Tibial artery (tissue), 4 donors: ENCODE data around the gene PFDN5.

Experiments
- DNase-seq, 2 donors: peaks; one replicate each; pipeline ENCODE4 v3.0.0-alpha.2; 2019
- H3K27ac ChIP-seq, 2 donors: fragments of 200-600 bp; sonication (generic) in 1 of 2; 1 replicate in 1 of 2; 2 replicates in 1 of 2; pipeline ENCODE4 v1.5.1; 2018 to 2019; ENCODE audit warnings: mild to moderate bottlenecking in 1 of 2
- H3K27me3 ChIP-seq, 2 donors: fragments of 200-600 bp; sonication (generic) in 1 of 2; one replicate each; pipeline versions ENCODE4 v1.5.1 to v1.6.0; 2016 to 2019
- H3K36me3 ChIP-seq, 3 donors: fragments of 200-600 bp; sonication (generic) in 2 of 3; one replicate each; pipeline ENCODE4 v1.5.1; 2016 to 2019; ENCODE audit warnings: mild to moderate bottlenecking in 2 of 3
- H3K4me1 ChIP-seq, 4 donors: fragments of 200-600 bp; sonication (generic) in 2 of 4; 1 replicate in 3 of 4; 2 replicates in 1 of 4; pipeline ENCODE4 v1.5.1; 2016 to 2019
- H3K4me3 ChIP-seq, 2 donors: fragments of 200-600 bp; sonication (generic) in 1 of 2; 1 replicate in 1 of 2; 2 replicates in 1 of 2; pipeline ENCODE4 v1.5.1; 2018 to 2019; ENCODE audit warnings: mild to moderate bottlenecking in 2 of 2
- H3K9me3 ChIP-seq, 3 donors: fragments of 200-600 bp; sonication (generic) in 1 of 3; one replicate each; pipeline ENCODE4 v1.5.1; 2016 to 2019
- intact Hi-C: fragments of 100-400 bp; cut with DNase I; formaldehyde crosslinking; loops from one replicate; pipeline ENCODE4 v1.15.0; 2023; ENCODE audit warnings: low total_unique reads
- TF ChIP-seq, protein P1 (sequence below), 2 experiments: fragments of 200-600 bp in 1 of 2; fragments of 450-650 bp in 1 of 2; IDR thresholded peaks; one replicate each; pipeline ENCODE4 v1.5.1; 2017 to 2019; ENCODE audit warnings: antibody characterized with exemption in 2 of 2, mild to moderate bottlenecking in 1 of 2, moderate library complexity in 1 of 2

Gene PFDN5

DNA sequence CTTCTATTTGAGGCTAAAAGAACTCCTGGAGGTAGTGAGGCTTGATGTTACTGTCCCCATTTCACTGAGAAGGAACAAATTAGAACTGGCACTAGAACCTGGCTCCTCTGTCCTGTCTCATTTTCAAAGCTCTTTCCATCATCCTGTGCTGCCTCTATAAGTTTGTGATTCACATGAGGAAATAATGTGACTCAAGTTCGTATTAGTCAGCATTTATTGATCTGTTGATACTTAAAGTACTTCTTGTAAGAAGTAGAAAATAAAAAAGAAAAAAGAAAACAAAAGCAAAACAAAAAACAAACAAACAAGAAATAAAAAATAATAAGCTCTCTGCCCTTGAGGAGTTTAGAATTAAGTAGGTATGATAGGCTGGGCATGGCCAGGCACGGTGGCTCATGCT lies 29.6 kb upstream of the PFDN5 start:
- no peak overlapping the region for H3K27ac ChIP-seq
- peaks cover 0 to 9% (median 4%) of the 10 kb centered on the region in 4 donors for H3K4me1 ChIP-seq
- H3K4me3 ChIP-seq, result no peak overlapping the region
- no peak for DNase-seq
- TF ChIP-seq, protein P1, sequence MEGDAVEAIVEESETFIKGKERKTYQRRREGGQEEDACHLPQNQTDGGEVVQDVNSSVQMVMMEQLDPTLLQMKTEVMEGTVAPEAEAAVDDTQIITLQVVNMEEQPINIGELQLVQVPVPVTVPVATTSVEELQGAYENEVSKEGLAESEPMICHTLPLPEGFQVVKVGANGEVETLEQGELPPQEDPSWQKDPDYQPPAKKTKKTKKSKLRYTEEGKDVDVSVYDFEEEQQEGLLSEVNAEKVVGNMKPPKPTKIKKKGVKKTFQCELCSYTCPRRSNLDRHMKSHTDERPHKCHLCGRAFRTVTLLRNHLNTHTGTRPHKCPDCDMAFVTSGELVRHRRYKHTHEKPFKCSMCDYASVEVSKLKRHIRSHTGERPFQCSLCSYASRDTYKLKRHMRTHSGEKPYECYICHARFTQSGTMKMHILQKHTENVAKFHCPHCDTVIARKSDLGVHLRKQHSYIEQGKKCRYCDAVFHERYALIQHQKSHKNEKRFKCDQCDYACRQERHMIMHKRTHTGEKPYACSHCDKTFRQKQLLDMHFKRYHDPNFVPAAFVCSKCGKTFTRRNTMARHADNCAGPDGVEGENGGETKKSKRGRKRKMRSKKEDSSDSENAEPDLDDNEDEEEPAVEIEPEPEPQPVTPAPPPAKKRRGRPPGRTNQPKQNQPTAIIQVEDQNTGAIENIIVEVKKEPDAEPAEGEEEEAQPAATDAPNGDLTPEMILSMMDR (IDR thresholded peaks at IDR 0.05), result no peak
- intact Hi-C loops, result no loop called here
- H3K36me3 ChIP-seq, result no peaks in the 10 kb centered on the region
- no peaks in the 10 kb centered on the region for H3K27me3 ChIP-seq
- no peaks in the 10 kb centered on the region for H3K9me3 ChIP-seq

DNA sequence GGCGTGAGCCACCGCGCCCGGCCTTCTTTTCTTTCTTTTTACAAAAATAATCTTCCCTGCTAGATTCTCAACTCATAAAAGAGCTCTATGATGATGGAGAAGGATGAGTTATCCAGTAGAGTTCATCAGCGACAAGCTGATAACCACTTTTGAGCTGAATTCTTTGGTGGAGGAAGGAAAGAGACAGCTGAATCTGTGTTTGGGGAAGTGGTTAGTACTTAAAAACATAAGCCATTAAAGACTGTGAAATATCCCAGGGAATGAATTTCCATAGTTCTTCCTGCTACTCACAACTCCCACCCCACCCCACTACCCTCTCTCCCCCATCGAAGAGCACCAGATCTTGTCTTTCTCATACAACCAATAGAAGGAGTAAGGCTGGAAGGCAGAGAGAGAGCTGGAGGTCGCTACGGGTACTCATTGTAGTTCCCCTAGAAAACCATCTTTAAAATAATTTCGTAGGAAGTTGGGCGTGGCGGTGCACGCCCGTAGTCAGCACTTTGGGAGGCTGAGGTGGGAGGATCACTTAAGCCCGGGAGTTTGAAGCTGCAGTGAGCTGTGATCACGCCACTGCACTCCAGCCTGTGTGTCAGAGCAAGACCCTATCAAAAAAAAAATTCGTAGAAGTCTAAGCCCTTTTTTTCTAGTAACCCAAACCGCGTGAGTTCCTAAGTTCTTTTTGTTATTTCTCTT lies 27.9 kb upstream of the PFDN5 start:
- TF ChIP-seq, protein P1 (IDR thresholded peaks at IDR 0.05), result no peak
- H3K9me3 ChIP-seq, result no peaks in the 10 kb centered on the region
- H3K27ac ChIP-seq, result peak overlapping the region; percentile 16 to 62
- H3K27me3 ChIP-seq, result no peaks in the 10 kb centered on the region
- intact Hi-C loops, result no loop called here
- peaks cover 0 to 9% (median 4%) of the 10 kb centered on the region in 4 donors for H3K4me1 ChIP-seq
- no peak for DNase-seq
- peak overlapping the region; percentile 53 to 54 for H3K4me3 ChIP-seq
- no peaks in the 10 kb centered on the region for H3K36me3 ChIP-seq

DNA sequence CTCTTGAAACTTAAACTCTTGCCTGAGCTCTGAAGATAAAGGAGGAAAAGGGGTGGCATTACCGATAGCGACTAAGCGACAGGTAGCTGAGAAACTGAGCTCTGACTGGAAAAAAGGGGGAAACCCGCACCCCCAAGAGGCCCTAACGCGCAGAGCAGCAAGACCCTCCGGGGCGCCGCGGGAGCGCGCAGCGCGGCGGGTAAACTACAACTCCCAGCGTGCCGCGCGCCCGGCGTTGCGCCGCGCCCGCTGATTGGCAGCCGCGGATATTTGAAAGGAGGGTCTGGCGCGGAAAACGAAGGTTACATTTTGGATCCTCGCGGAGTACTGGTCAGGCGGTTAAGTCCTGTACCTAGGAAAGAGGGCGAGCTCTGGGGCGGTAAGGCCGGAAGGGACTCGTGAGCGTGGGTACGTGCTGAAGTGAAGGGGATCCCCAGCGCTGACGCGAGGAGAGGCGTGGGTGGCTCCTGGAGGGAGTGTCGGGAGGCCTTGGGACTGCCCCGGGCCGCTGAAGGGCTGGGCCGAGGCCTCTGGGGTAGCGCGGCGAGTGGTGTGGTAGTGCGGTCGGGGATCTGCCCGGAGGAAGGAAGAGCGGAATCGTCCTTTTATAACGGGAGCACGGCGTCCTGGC lies 27.2 kb upstream of the PFDN5 start, which contains the start of gene ESPL1:
Gene ESPL1 (plus strand): TSS at position 301 of the 631 bp plus-strand sequence. CDS start 468 bp downstream, outside the sequence.
- Histone ChIP-seq H3K9me3 (no peaks in the 10 kb centered on the region), H3K27me3 (no peaks in the 10 kb centered on the region), H3K4me3 (peak within 1 kb of the TSS; percentile 53 to 54), H3K4me1 (peaks cover 0 to 9% (median 4%) of the 10 kb centered on the region in 4 donors), H3K27ac (peak within 1 kb of the TSS; percentile 16 to 62), H3K36me3 (no peaks in the 10 kb centered on the region)
- TF ChIP-seq, protein P1 (IDR thresholded peaks at IDR 0.05), result peak; percentile 11 to 29
- peak; percentile 67 to 81 for DNase-seq
- intact Hi-C loops, result no loop called here

DNA sequence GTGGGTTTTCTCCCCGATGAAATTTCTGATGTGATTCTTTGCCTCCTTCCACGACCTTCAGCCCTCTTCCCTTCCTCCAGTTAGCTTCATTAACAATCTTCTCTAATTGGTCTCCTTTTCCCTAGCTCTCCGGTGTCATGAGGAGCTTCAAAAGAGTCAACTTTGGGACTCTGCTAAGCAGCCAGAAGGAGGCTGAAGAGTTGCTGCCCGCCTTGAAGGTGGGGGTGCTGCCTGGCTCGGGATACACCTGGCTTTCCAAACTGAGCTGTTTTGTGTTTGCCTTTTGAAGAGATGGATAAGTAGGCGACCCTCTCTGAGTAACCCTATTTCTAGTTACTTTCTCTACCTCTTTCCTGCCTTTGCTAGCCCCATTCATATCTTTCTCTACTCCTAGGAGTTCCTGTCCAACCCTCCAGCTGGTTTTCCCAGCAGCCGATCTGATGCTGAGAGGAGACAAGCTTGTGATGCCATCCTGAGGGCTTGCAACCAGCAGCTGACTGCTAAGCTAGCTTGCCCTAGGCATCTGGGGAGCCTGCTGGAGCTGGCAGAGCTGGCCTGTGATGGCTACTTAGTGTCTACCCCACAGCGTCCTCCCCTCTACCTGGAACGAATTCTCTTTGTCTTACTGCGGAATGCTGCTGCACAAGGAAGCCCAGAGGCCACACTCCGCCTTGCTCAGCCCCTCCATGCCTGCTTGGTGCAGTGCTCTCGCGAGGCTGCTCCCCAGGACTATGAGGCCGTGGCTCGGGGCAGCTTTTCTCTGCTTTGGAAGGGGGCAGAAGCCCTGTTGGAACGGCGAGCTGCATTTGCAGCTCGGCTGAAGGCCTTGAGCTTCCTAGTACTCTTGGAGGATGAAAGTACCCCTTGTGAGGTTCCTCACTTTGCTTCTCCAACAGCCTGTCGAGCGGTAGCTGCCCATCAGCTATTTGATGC lies 26.4 kb upstream of the PFDN5 start:
- H3K27me3 ChIP-seq, result no peaks in the 10 kb centered on the region
- H3K36me3 ChIP-seq, result no peaks in the 10 kb centered on the region
- peak overlapping the region; percentile 53 to 54 for H3K4me3 ChIP-seq
- DNase-seq, result no peak
- TF ChIP-seq, protein P1 (IDR thresholded peaks at IDR 0.05), result no peak
- peak overlapping the region in 1 of 2 donors; percentile 62 for H3K27ac ChIP-seq
- H3K9me3 ChIP-seq, result no peaks in the 10 kb centered on the region
- intact Hi-C loops, result no loop called here
- peaks cover 0 to 9% (median 4%) of the 10 kb centered on the region in 4 donors for H3K4me1 ChIP-seq

DNA sequence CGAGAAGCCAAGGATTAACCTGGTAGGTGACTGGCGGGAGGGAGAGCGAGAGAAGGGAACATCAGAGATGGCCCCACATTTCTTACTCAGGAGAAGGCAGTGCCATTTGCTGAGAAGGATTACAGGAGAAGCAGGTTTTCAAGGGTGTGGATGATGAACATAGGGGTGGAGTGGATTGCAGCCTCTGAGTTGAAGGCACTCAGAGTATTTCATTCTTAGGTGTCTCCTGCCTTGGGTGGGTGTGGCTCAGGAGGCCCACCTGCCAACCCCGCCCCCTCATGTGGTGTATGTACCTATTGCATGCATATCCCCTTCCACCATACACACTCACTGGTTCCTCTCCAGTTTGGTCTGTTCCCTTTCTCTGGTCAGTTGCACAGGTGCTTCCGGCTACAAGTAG lies 20.9 kb upstream of the PFDN5 start:
- intact Hi-C loops, result no loop called here
- Histone ChIP-seq H3K4me3 (no peak overlapping the region), H3K9me3 (no peaks in the 10 kb centered on the region), H3K27me3 (no peaks in the 10 kb centered on the region), H3K36me3 (no peaks in the 10 kb centered on the region), H3K27ac (no peak overlapping the region), H3K4me1 (no peaks in the 10 kb centered on the region)
- no peak for DNase-seq
- TF ChIP-seq, protein P1 (IDR thresholded peaks at IDR 0.05), result no peak
